Measurements from ENCODE around the gene NANOGP8.

DNA sequence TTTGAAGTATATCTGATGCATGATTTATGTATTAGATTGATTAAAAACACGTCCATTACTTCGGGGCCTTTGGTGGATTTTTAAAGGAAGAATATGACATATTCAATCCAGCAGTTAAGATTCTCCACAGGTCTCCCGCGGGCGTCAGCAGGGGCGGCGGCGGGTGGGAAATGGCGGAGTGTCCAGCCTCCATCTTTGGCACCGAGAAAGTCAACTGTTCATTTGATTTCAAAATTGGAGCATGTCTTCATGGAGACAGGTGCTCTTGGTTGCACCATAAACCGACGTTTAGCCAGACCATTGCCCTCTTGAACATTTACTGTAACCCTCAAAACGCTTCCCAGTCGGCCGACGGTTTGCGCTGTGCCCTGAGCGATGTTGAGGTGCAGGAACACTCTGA lies 7.2 kb upstream of the NANOGP8 start:
- TF ChIP-seq, protein P1, sequence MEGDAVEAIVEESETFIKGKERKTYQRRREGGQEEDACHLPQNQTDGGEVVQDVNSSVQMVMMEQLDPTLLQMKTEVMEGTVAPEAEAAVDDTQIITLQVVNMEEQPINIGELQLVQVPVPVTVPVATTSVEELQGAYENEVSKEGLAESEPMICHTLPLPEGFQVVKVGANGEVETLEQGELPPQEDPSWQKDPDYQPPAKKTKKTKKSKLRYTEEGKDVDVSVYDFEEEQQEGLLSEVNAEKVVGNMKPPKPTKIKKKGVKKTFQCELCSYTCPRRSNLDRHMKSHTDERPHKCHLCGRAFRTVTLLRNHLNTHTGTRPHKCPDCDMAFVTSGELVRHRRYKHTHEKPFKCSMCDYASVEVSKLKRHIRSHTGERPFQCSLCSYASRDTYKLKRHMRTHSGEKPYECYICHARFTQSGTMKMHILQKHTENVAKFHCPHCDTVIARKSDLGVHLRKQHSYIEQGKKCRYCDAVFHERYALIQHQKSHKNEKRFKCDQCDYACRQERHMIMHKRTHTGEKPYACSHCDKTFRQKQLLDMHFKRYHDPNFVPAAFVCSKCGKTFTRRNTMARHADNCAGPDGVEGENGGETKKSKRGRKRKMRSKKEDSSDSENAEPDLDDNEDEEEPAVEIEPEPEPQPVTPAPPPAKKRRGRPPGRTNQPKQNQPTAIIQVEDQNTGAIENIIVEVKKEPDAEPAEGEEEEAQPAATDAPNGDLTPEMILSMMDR (conservative IDR thresholded peaks at IDR 0.05), result no peak
- TF ChIP-seq ZFX (IDR thresholded peaks at IDR 0.05), result no peak
